ENCODE measurements around the gene RPL28.
"Not testable (repeated sequence)": the region's sequence is repeated elsewhere in the genome, so short reads cannot be mapped to it uniquely, and the experiment has no call there.

Gene RPL28

GRCh38 chr19:55398200-55398925 is 12.6 kb downstream of the RPL28 start:
- no peak for DNase-seq

DNA sequence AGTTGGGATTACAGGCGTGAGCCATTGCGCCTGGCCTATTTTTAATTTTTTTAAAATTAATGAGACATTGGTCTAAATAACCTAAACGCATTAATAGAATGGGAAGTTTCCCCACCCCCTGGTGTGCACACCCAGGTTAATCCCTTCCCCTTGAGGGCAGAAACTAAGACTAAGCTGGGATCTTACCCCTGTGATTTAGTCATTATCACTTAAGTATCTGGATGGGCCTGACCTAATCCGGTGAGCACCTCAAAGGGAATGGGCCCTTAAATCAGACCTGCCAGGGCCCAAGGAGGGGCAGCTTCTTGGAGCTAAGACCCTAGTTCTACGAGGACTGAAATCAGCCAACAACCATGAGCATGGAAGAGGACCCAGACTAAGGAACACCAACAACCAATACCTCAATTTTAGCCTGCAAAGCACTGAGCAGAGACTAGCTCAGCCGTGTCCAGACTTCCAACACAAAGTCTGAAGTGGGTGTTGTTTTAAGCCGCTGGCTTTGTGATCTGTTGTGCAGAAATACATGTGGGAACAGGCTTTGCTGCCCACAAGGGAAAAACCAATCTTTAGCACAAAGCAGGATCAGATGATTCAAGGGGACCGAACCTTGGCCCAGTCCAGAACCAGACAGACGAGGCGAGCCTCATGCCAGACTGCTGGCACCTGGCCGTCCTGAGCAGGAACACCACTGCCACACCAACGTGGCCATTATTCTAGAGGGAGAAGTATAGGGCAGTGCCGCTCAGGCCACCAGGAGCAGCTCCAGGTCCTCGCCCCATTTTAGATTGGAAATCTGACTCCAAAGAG is 14.8 kb downstream of the RPL28 start:
- no peak for DNase-seq

DNA sequence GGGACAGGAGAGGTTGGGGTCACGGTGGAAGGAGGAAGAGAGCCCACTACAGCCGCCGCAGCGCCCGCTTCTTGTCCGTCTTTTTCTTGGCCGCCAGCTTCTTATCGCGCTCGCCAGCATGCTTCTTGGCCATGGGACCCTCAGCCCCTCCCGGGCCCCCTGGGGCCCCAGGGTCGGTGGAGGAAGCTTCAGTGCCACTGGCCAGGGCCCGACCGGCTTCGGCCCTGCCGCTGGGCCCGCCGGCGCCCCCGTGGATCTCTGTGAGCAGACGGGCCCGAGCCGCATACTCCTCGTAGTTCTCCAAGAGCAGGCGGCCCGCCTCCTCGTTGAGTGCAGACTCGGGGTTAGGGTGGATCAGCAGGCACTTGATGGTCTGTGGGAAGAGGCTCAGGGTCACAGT is 15.7 kb downstream of the RPL28 start:
- not testable (repeated sequence) for DNase-seq

GRCh38 chr19:55402509-55402908 is 16.8 kb downstream of the RPL28 start:
- DNase-seq, result no peak

DNA sequence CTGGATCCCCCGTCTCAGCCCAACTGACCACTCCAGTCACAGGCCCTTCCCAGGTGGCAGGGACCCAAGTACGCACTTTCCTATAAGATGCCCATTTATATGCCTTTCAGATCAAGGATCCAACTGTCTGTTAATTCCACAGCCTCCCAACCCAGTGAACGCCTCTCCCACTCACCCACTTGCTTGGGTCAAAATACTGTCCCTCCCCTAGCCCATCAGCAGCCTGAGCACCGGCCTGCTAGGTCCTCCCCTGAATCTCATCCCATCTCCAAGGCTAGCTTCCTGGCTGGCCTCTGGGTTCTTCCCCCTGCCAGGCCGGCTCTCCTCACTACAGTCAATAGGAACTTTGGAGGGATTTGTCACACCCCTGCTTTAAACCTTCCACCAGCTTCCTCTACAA is 19.9 kb downstream of the RPL28 start:
- DNase-seq, result no peak

DNA sequence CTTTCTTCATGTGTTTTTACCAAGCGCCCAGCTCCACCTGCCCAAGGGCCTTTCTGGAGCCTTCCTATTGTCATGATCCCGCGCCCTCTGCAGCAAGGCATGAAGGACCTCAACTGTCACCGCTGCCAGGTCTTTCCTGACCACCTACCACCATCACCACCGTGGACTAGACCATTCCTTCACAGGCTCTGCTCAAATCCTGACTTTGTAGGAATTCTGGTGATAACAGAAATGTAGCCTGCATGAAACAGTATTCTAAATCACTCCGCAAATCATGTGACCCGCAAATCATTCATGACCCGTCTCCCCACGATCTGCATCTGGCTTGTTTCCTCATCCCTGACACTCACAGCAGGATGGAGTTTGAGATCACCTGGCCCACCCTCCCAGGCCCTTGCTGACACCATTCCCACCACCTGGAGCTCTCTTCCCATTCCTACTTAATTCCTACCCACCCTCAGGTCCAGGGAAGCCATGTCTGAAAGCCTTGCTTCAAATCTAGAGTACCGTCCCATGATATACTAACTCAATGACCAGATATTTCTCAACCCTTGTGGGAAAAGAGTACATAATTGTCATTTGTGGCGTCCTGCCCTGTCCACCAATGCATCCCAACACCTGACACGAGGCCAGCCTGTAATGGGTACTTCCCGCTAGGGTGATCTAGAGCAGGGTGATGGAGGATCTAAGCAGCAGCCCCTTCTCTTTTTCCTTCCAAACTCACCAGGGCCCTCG is 20.5 kb downstream of the RPL28 start:
- DNase-seq, result no peak

- DNase-seq, result peak; percentile 50
These were observed 21.3 kb downstream of the RPL28 start for GRCh38 chr19:55406826-55407549.

DNA sequence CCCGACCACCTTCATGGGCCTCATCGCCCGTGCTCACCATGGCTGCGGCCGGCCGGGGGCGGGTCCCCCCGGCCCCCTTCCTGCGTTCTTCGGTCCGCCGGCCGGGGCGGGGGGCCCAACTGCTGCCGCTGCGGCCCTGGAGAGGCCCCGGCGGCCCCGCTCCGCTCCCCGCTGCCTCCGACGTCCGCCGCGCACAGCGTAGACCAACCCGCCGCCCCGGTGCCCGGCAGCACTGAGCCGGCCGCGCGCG is 21.7 kb downstream of the RPL28 start, which contains the start of gene UBE2S:
UBE2S (minus strand) TSS at position 239 of the 250 bp plus-strand sequence; CDS start at position 40, 199 bp downstream.
- not testable (repeated sequence) for DNase-seq

GRCh38 chr19:55407800-55408532 is 22.2 kb downstream of the RPL28 start:
- DNase-seq, result peak; percentile 95

- DNase-seq, result no peak
These were observed 22.8 kb downstream of the RPL28 start for GRCh38 chr19:55408533-55408872.

GRCh38 chr19:55409179-55409578 is 23.4 kb downstream of the RPL28 start:
- DNase-seq, result not testable (repeated sequence)

DNA sequence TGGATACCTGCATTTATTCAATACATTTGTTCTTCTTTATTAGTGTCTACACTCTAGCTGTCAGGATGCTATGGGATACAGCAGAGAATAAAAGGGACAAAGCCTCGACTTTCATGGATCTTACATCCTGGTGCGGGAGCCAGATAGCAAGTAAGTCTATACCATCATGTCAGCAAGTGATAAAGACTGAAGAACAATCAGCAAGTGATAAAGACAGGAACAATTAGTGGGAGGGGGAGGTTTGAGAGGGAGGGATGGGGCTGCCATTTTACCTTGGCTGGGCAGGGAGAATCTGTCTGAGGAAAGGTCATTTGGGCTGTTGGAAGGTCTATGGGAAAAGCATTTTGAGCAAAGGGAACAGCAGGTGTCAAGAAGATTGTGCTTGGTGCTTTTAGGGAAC is 24.4 kb downstream of the RPL28 start:
- no peak for DNase-seq

- peak; percentile 29 for DNase-seq
These were observed 32.5 kb downstream of the RPL28 start for GRCh38 chr19:55418185-55418584.

- no peak for DNase-seq
These were observed 33.4 kb downstream of the RPL28 start for GRCh38 chr19:55419103-55419502.

- DNase-seq, result no peak
These were observed 34.0 kb downstream of the RPL28 start for GRCh38 chr19:55419624-55420236.

DNA sequence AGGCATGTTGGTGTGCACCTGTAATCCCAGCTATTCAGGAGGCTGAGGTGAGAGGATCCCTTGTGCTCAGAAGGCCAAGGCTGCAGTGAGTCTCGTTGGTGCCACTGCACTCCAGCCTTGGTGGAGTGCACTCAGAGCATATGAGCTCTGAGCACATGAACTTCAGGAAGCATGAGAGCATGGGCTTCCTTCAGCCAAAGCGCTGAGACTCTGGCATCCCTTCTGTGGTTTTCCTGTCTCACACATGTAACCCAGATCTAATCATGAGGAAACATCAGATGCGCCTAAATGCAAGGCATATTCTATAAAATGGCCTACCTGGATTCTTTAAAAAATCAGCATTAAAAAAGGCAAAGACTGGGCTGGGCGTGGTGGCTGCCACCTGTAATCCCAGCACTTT is 35.5 kb downstream of the RPL28 start:
- DNase-seq, result not testable (repeated sequence)

GRCh38 chr19:55423225-55424005 is 37.7 kb downstream of the RPL28 start:
- DNase-seq, result no peak

DNA sequence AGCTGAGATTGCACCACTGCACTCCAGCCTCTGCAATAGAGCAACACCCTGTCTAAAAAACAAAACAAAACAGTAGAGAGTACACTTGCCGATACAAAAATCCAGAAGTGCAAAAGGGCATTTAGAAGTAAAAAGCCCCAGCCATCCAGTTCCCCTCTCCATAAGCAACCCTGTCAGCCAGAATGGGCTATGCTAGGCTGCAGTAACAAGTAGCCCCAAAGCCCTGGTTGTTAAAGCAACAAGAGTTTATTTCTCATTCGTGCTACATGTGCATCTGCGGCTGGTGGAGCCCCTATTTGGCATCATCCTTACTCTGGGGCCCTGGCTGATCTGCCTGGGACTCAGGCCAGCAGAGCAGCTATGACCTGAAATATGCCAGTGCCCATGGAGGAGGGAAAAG is 38.8 kb downstream of the RPL28 start:
- DNase-seq, result no peak

GRCh38 chr19:55426042-55426441 is 40.3 kb downstream of the RPL28 start:
- no peak for DNase-seq

- DNase-seq, result no peak
These were observed 45.5 kb downstream of the RPL28 start for GRCh38 chr19:55431183-55431582.
